CD8-positive, alpha-beta memory T cell (primary cell): Measurements from ENCODE around the gene FBXW7. TPM values are rescaled to one million over a fixed set of nuclear protein-coding genes. Genes with fewer than 3 reads are reported as not detected.

Experiments
- CTCF ChIA-PET: fragments of 350-600 bp; sonication (Branson Sonifier 250); formaldehyde crosslinking; loops from one replicate; lab custom pipeline; 2021; ENCODE audit warnings: antibody characterized with exemption; lab: Charles Lee
- POLR2A ChIA-PET: fragments of 350-600 bp; sonication (Branson Sonifier 250); formaldehyde crosslinking; loops from one replicate; lab custom pipeline; 2021; ENCODE audit warnings: antibody characterized with exemption; lab: Charles Lee
- DNase-seq, 5 donors: peaks; one replicate each; pipeline versions ENCODE4 v3.0.0 to v3.0.0-alpha.2; 2020 to 2022; ENCODE audit warnings: mixed read lengths in 1 of 5
- H3K27ac ChIP-seq: one replicate; pipeline ENCODE4 v1.7.0; 2013; ENCODE audit warnings: low read depth, mild to moderate bottlenecking, low read length, moderate library complexity
- H3K27me3 ChIP-seq: 2 replicates; pipeline ENCODE4 v1.7.0; 2013; ENCODE audit warnings: low read length, mild to moderate bottlenecking; ENCODE audit not compliant: insufficient read depth, poor library complexity, severe bottlenecking
- H3K36me3 ChIP-seq: 2 replicates; pipeline ENCODE4 v1.7.0; 2013; ENCODE audit warnings: mild to moderate bottlenecking, low read length, moderate library complexity; ENCODE audit not compliant: insufficient read depth
- H3K4me1 ChIP-seq: 2 replicates; pipeline ENCODE4 v1.7.0; 2013; ENCODE audit warnings: mild to moderate bottlenecking, low read length, moderate library complexity; ENCODE audit not compliant: insufficient read depth
- H3K4me3 ChIP-seq: 2 replicates; pipeline ENCODE4 v1.7.0; 2013; ENCODE audit warnings: mild to moderate bottlenecking, low read length
- H3K9me3 ChIP-seq: 2 replicates; pipeline ENCODE4 v1.7.0; 2013; ENCODE audit warnings: mild to moderate bottlenecking, low read length
- H3K27ac Mint-ChIP-seq, 8 donors: one replicate each; pipeline ENCODE4 v1.8.0; 2020 to 2021; ENCODE audit warnings: mixed read lengths in 8 of 8, mild to moderate bottlenecking in 6 of 8, inconsistent platforms in 3 of 8, moderate library complexity in 3 of 8
- H3K27me3 Mint-ChIP-seq, 2 donors: one replicate each; pipeline ENCODE4 v1.8.0; 2020 to 2021; ENCODE audit warnings: mixed read lengths in 2 of 2, mild to moderate bottlenecking in 1 of 2, moderate library complexity in 1 of 2
- H3K36me3 Mint-ChIP-seq, 3 donors: one replicate each; pipeline ENCODE4 v1.8.0; 2020 to 2021; ENCODE audit warnings: mixed read lengths in 3 of 3, inconsistent platforms in 1 of 3, mild to moderate bottlenecking in 1 of 3
- H3K4me1 Mint-ChIP-seq, 3 donors: one replicate each; pipeline ENCODE4 v1.8.0; 2020 to 2021; ENCODE audit warnings: mixed read lengths in 3 of 3, inconsistent platforms in 1 of 3, mild to moderate bottlenecking in 1 of 3
- H3K4me3 Mint-ChIP-seq, 7 donors: one replicate each; pipeline ENCODE4 v1.8.0; 2020 to 2021; ENCODE audit warnings: mixed read lengths in 7 of 7, mild to moderate bottlenecking in 6 of 7, moderate library complexity in 4 of 7, inconsistent platforms in 2 of 7
- H3K9me3 Mint-ChIP-seq, 5 donors: one replicate each; pipeline ENCODE4 v1.8.0; 2020 to 2022; ENCODE audit warnings: mixed read lengths in 5 of 5, mild to moderate bottlenecking in 3 of 5, moderate library complexity in 2 of 5, inconsistent platforms in 1 of 5
- polyA plus RNA-seq: library from polyadenylated mRNA; unstranded; fragments of 300-500 nt; fragmentation: Illumina TruSeq; gene quantifications from one replicate; pipeline ENCODE4 v1.2.3, GENCODE V29; 2021
- total RNA-seq, 2 experiments: library from RNA; stranded (reverse); gene quantifications; one replicate each; pipeline ENCODE4 v1.2.3, GENCODE V29; 2021

The FBXW7 gene
- total and polyA plus RNA-seq, 3 experiments from 2014 or later = 42.7 to 54.3 (median 46.6) TPM

DNA sequence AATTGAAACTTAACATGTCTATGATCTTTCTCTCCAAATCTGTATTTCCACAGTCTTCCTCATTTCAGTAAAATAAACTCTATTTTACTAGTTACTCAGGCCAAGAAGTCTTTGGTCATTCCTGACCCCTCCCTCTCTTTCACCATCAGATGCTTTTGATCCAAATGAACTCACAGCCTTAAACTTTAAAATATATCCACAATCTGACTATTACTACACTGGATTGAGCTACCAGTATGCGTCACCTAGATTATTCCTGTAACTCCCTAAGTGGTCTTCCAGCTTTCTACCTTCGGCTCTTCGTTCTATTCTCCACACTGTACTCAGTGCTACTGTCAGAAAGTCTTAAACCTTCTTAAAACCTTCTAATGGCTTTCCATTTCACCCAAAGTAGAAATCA lies 195.1 kb downstream of the FBXW7 start:
- no peaks in the 10 kb centered on the region for H3K27me3 ChIP-seq
- Mint-ChIP-seq H3K4me3 (no peak overlapping the region), H3K36me3 (peaks cover 20 to 63% (median 23%) of the 10 kb centered on the region in 3 donors), H3K4me1 (peaks cover 2 to 10% (median 6%) of the 10 kb centered on the region in 3 donors), H3K27ac (peak overlapping the region in 1 of 8 donors; percentile 2), H3K27me3 (no peaks in the 10 kb centered on the region), H3K9me3 (no peaks in the 10 kb centered on the region)
- H3K36me3 ChIP-seq = peaks cover 4% of the 10 kb centered on the region
- POLR2A ChIA-PET = no interaction called here
- no peaks in the 10 kb centered on the region for H3K4me1 ChIP-seq
- no peak overlapping the region for H3K4me3 ChIP-seq
- CTCF ChIA-PET = no interaction called here
- no peak for DNase-seq
- no peak overlapping the region for H3K27ac ChIP-seq
- no peaks in the 10 kb centered on the region for H3K9me3 ChIP-seq

DNA sequence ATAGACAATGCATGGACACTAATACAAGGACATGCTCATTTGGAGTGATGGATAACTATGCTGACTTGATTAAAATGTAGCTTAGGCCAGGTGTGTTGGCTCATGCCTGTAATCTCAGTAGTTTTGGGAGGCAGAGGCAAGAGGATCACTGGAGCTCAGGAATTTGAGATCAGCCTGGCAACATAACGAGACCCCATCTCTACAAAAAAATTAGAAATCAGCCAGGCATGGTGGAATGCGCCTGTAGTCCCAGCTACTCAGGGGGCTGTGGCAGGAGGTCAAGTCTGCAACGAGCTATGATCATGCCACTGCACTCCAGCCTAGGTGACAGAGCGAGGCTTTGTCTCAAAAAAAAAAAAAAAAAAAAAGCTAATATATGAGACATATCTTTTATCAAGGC lies 196.3 kb downstream of the FBXW7 start:
- no peak overlapping the region for H3K4me3 ChIP-seq
- H3K27me3 Mint-ChIP-seq = no peaks in the 10 kb centered on the region
- H3K9me3 ChIP-seq = no peaks in the 10 kb centered on the region
- peaks cover 2 to 10% (median 6%) of the 10 kb centered on the region in 3 donors for H3K4me1 Mint-ChIP-seq
- H3K27me3 ChIP-seq = no peaks in the 10 kb centered on the region
- H3K4me1 ChIP-seq = no peaks in the 10 kb centered on the region
- H3K36me3 ChIP-seq = peaks cover 4% of the 10 kb centered on the region
- peaks cover 20 to 64% (median 23%) of the 10 kb centered on the region in 3 donors for H3K36me3 Mint-ChIP-seq
- no peak overlapping the region for H3K27ac ChIP-seq
- no peak overlapping the region for H3K27ac Mint-ChIP-seq
- no peak for DNase-seq
- ChIA-PET POLR2A (interaction anchor here (0.6 kb wide), 1 partner anchor 110 kb away, joined by 5 read pairs; no protein-coding TSS in a partner anchor), CTCF (interaction anchor here (0.7 kb wide), 1 partner anchor 101 kb away, joined by 3 read pairs; no protein-coding TSS in a partner anchor)
- H3K9me3 Mint-ChIP-seq = no peaks in the 10 kb centered on the region
- H3K4me3 Mint-ChIP-seq = no peak overlapping the region

GRCh38 chr4:152334931-152335330 lies 201.0 kb downstream of the FBXW7 start:
- ChIA-PET POLR2A (no interaction called here), CTCF (no interaction called here)
- no peak overlapping the region for H3K4me3 Mint-ChIP-seq
- Histone ChIP-seq H3K27ac (no peak overlapping the region), H3K27me3 (no peaks in the 10 kb centered on the region), H3K9me3 (no peaks in the 10 kb centered on the region), H3K4me1 (no peaks in the 10 kb centered on the region), H3K4me3 (no peak overlapping the region), H3K36me3 (peaks cover 4% of the 10 kb centered on the region)
- H3K4me1 Mint-ChIP-seq = no peaks in the 10 kb centered on the region
- DNase-seq = no peak
- H3K27me3 Mint-ChIP-seq = no peaks in the 10 kb centered on the region
- no peaks in the 10 kb centered on the region for H3K9me3 Mint-ChIP-seq
- no peak overlapping the region for H3K27ac Mint-ChIP-seq
- peaks cover 13 to 73% (median 23%) of the 10 kb centered on the region in 3 donors for H3K36me3 Mint-ChIP-seq

GRCh38 chr4:152331042-152331441 lies 204.8 kb downstream of the FBXW7 start:
- peak overlapping the region in 1 of 8 donors; percentile 87 for H3K27ac Mint-ChIP-seq
- CTCF ChIA-PET = no interaction called here
- Histone ChIP-seq H3K9me3 (no peaks in the 10 kb centered on the region), H3K36me3 (no peaks in the 10 kb centered on the region), H3K27ac (no peak overlapping the region), H3K27me3 (no peaks in the 10 kb centered on the region), H3K4me3 (no peak overlapping the region), H3K4me1 (no peaks in the 10 kb centered on the region)
- POLR2A ChIA-PET = no interaction called here
- no peaks in the 10 kb centered on the region for H3K27me3 Mint-ChIP-seq
- H3K4me1 Mint-ChIP-seq = peaks cover 6 to 19% (median 7%) of the 10 kb centered on the region in 3 donors
- H3K4me3 Mint-ChIP-seq = no peak overlapping the region
- DNase-seq = no peak
- H3K9me3 Mint-ChIP-seq = no peaks in the 10 kb centered on the region
- peaks cover 25 to 76% (median 27%) of the 10 kb centered on the region in 3 donors for H3K36me3 Mint-ChIP-seq

DNA sequence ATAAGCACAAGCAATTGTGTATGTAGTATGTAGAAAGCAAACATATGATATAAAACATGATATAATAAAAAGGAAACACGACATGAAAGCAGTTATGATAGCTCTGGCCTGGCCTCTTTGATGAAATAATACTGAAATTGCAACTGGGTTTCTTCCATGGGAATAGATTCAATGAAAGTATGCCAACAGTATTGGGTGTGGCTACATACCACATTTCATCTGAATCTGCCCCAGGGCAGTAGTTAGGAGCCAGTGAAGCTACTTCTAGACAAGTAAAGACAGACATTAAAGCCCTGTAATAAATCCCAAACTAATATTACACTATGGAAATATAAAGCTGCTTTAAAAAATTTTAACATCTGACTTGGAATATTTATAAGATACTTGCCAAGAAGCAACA lies 207.3 kb downstream of the FBXW7 start:
- CTCF ChIA-PET = no interaction called here
- DNase-seq = no peak
- Mint-ChIP-seq H3K4me3 (no peak overlapping the region), H3K27me3 (no peaks in the 10 kb centered on the region), H3K9me3 (no peaks in the 10 kb centered on the region), H3K27ac (peak overlapping the region in 1 of 8 donors; percentile 50), H3K4me1 (peaks cover 6 to 19% (median 7%) of the 10 kb centered on the region in 3 donors), H3K36me3 (peaks cover 34 to 80% (median 39%) of the 10 kb centered on the region in 3 donors)
- no peaks in the 10 kb centered on the region for H3K4me1 ChIP-seq
- H3K9me3 ChIP-seq = no peaks in the 10 kb centered on the region
- H3K27me3 ChIP-seq = no peaks in the 10 kb centered on the region
- no peaks in the 10 kb centered on the region for H3K36me3 ChIP-seq
- H3K4me3 ChIP-seq = no peak overlapping the region
- no peak overlapping the region for H3K27ac ChIP-seq
- POLR2A ChIA-PET = no interaction called here

DNA sequence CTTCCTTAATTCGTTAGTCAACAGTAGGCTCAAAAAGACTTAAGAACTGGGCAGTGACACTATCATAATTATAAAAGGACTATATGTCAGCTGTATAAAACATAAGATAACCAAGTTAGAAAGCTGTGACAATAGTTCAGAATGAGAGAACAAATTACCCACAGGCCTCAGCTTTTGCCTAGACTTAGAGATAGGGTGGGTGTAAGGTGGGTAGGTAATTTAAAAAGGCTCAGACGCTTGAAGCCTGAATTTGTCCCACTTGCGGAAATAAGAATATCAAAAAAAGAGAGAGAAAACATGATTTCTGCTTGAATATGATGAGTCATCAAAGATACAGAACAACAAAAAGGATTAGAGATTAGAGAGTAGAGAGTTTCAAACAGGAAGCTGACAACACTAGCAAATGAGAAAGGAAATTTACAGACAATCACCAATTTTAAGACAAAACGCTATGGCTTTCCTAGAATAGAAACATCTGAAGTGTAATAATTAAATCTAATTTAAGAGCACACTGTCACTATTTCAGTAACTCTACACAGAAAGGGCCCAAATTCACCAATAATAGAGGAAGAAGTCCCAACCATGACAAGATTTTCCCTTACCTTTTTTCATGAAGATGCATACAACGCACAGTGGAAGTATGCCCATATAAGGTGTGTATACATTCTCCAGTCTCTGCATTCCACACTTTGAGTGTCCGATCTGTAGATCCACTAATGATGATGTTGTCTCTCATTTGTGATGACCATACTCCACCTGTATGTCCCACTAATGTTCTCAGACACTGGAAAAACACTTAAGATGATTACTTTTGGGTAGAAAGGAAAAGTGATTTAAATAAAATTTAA lies 208.1 kb downstream of the FBXW7 start:
- H3K27me3 Mint-ChIP-seq = no peaks in the 10 kb centered on the region
- ChIA-PET POLR2A (no interaction called here), CTCF (no interaction called here)
- peak overlapping the region in 4 of 8 donors; percentile 26 to 81 (median 57) for H3K27ac Mint-ChIP-seq
- no peaks in the 10 kb centered on the region for H3K4me1 ChIP-seq
- no peak overlapping the region for H3K4me3 ChIP-seq
- H3K36me3 ChIP-seq = no peaks in the 10 kb centered on the region
- H3K4me1 Mint-ChIP-seq = peaks cover 7 to 19% (median 7%) of the 10 kb centered on the region in 3 donors
- H3K36me3 Mint-ChIP-seq = peaks cover 37 to 81% (median 42%) of the 10 kb centered on the region in 3 donors
- H3K4me3 Mint-ChIP-seq = no peak overlapping the region
- no peaks in the 10 kb centered on the region for H3K27me3 ChIP-seq
- no peak overlapping the region for H3K27ac ChIP-seq
- H3K9me3 Mint-ChIP-seq = no peaks in the 10 kb centered on the region
- H3K9me3 ChIP-seq = no peaks in the 10 kb centered on the region
- DNase-seq = no peak

GRCh38 chr4:152325831-152326230 lies 210.1 kb downstream of the FBXW7 start:
- Histone ChIP-seq H3K9me3 (no peaks in the 10 kb centered on the region), H3K36me3 (no peaks in the 10 kb centered on the region), H3K4me3 (no peak overlapping the region), H3K4me1 (no peaks in the 10 kb centered on the region), H3K27ac (no peak overlapping the region), H3K27me3 (no peaks in the 10 kb centered on the region)
- Mint-ChIP-seq H3K4me3 (no peak overlapping the region), H3K4me1 (peaks cover 7 to 19% (median 11%) of the 10 kb centered on the region in 3 donors), H3K27me3 (no peaks in the 10 kb centered on the region), H3K36me3 (peaks cover 31 to 76% (median 40%) of the 10 kb centered on the region in 3 donors), H3K9me3 (no peaks in the 10 kb centered on the region), H3K27ac (peak overlapping the region in 2 of 8 donors; percentile 20 to 28)
- ChIA-PET CTCF (no interaction called here), POLR2A (interaction anchor here (0.6 kb wide), 2 partner anchors 215 to 429 kb away, joined by 3 to 4 read pairs; no protein-coding TSS in a partner anchor)
- no peak for DNase-seq

GRCh38 chr4:152323221-152323620 lies 212.7 kb downstream of the FBXW7 start:
- POLR2A ChIA-PET = no interaction called here
- peaks cover 7 to 12% (median 11%) of the 10 kb centered on the region in 3 donors for H3K4me1 Mint-ChIP-seq

More at GRCh38 chr4:152323221-152323620, 212.7 kb downstream of the FBXW7 start:
- CTCF ChIA-PET = no interaction called here
- Histone ChIP-seq H3K4me1 (no peaks in the 10 kb centered on the region), H3K9me3 (no peaks in the 10 kb centered on the region), H3K27me3 (no peaks in the 10 kb centered on the region), H3K27ac (no peak overlapping the region), H3K36me3 (no peaks in the 10 kb centered on the region), H3K4me3 (no peak overlapping the region)
- Mint-ChIP-seq H3K36me3 (peaks cover 29 to 65% (median 38%) of the 10 kb centered on the region in 3 donors), H3K27ac (peak overlapping the region in 2 of 8 donors; percentile 15 to 40), H3K27me3 (no peaks in the 10 kb centered on the region), H3K4me3 (no peak overlapping the region), H3K9me3 (no peaks in the 10 kb centered on the region)
- DNase-seq = no peak
